Panc1 (cell line): Measurements from ENCODE around the gene FBXO30. TPM values are rescaled to one million over a fixed set of nuclear protein-coding genes. Genes with fewer than 3 reads are reported as not detected.

Experiments
- ATAC-seq: fragments of 200-7000 bp; cut with Tn5 transposase; 2 replicates; pipeline ENCODE4 v1.9.1; 2020; ENCODE audit warnings: mild to moderate bottlenecking, moderate library complexity
- BruUV-seq: library from RNA; stranded (reverse); fragments of 400-500 nt; replicated peaks from 2 replicates; lab custom pipeline; 2021; lab: Mats Ljungman, UMichigan
- CTCF ChIA-PET: fragments of 300-600 bp; sonication (Branson Sonifier 250); formaldehyde crosslinking; loops from one replicate; lab custom pipeline; 2022; ENCODE audit warnings: antibody characterized with exemption; lab: Charles Lee
- POLR2A ChIA-PET: fragments of 300-600 bp; sonication (Branson Sonifier 250); formaldehyde crosslinking; loops from one replicate; lab custom pipeline; 2022; ENCODE audit warnings: antibody characterized with exemption; lab: Charles Lee
- DNase-seq: peaks from one replicate; pipeline ENCODE4 v3.0.0-alpha.2; 2010; ENCODE audit warnings: low read depth, low spot score
- H3K27ac ChIP-seq: 2 replicates; pipeline ENCODE4 v1.5.1; 2011; ENCODE audit warnings: mild to moderate bottlenecking, low read length, inconsistent platforms
- H3K27me3 ChIP-seq: fragments of 200-500 bp; sonication (Bioruptor generic); 2 replicates; pipeline ENCODE4 v1.6.0; 2014; ENCODE audit warnings: low read length, inconsistent platforms; ENCODE audit not compliant: control insufficient read depth, insufficient read depth
- H3K36me3 ChIP-seq: fragments of 200-500 bp; sonication (Bioruptor generic); 2 replicates; pipeline ENCODE4 v1.5.1; 2014; ENCODE audit warnings: inconsistent platforms, mild to moderate bottlenecking, low read length, moderate library complexity; ENCODE audit not compliant: control insufficient read depth, insufficient read depth
- H3K4me1 ChIP-seq: 2 replicates; pipeline ENCODE4 v1.5.1; 2011; ENCODE audit warnings: inconsistent platforms, mild to moderate bottlenecking, low read length, moderate library complexity; ENCODE audit not compliant: control insufficient read depth, insufficient read depth
- H3K4me3 ChIP-seq, 2 experiments: 2 replicates each; pipeline ENCODE4 v1.5.1; 2011 to 2012; ENCODE audit warnings: low read depth in 2 of 2, low read length in 2 of 2, mild to moderate bottlenecking in 2 of 2, inconsistent platforms in 1 of 2, moderate library complexity in 1 of 2
- H3K9me3 ChIP-seq: fragments of 200-500 bp; sonication (Bioruptor generic); 2 replicates; pipeline ENCODE4 v1.5.1; 2014; ENCODE audit warnings: low read depth, mild to moderate bottlenecking, inconsistent platforms, low read length, moderate library complexity; ENCODE audit not compliant: control insufficient read depth, insufficient read depth
- POLR2AphosphoS5 ChIP-seq: IDR thresholded peaks from 2 replicates; pipeline ENCODE4 v1.6.1; 2012; ENCODE audit warnings: mild to moderate bottlenecking, low read depth, low read length, moderate library complexity
- SIN3A ChIP-seq: IDR thresholded peaks from 2 replicates; pipeline ENCODE4 v1.6.1; 2012; ENCODE audit warnings: low read depth, mild to moderate bottlenecking, low read length, moderate library complexity, borderline replicate concordance; ENCODE audit not compliant: insufficient read depth
- TCF7L2 ChIP-seq: IDR thresholded peaks from 2 replicates; pipeline ENCODE4 v1.6.1; 2011; ENCODE audit warnings: mild to moderate bottlenecking, low read depth, low read length, inconsistent platforms
- in situ Hi-C: cut with HindIII; loops from 2 replicates; pipeline ENCODE4 v1.10.0; 2016; ENCODE audit warnings: low sequenced_read_pairs, low pct_unique_long_range_greater_than_20kb
- intact Hi-C: fragments of 100-400 bp; cut with micrococcal nuclease; formaldehyde crosslinking; loops from one replicate; pipeline ENCODE4 v1.10.0; 2022; ENCODE audit not compliant: unreplicated experiment
- total RNA-seq: library from RNA; stranded (reverse); gene quantifications from one replicate; pipeline ENCODE4 v1.2.1, GENCODE V29; 2021; ENCODE audit not compliant: unreplicated experiment
- TF ChIP-seq, protein P1 (sequence below): fragments of 450-650 bp; IDR thresholded peaks from 2 replicates; pipeline ENCODE4 v1.5.1; 2017; ENCODE audit warnings: mild to moderate bottlenecking
- TF ChIP-seq, protein P2 (sequence below), 2 experiments: IDR thresholded peaks; 2 replicates each; pipeline ENCODE4 v1.6.1; 2011 to 2012; ENCODE audit warnings: low read depth in 2 of 2, control low read depth in 1 of 2, low read length in 1 of 2, mild to moderate bottlenecking in 1 of 2, moderate library complexity in 1 of 2; ENCODE audit not compliant: insufficient read depth in 1 of 2

FBXO30 gene
- total RNA-seq, 1 experiment from 2014 or later, result 9.5 TPM

DNA sequence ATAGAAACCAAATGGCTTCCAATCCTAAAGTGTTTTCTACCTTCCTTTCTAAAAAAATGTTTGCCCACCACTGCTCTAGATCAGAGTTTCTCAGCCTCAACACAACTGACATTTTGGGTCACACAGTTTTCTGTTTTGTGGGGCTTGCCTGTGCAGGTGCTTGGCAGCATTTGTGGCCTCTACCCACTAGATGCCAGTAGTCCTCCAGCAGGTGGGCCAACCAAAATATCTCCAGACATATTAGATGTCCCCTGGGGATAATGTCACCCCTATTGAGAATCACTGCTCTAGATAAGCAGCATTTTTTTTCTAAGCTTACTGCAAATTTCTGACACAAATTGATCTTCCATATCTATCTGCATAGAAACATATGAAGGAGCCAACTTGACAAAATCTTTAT is 53.0 kb downstream of the FBXO30 start:
- Histone ChIP-seq H3K36me3 (no peaks in the 10 kb centered on the region), H3K27me3 (no peaks in the 10 kb centered on the region; the same call in 1 of the 2 replicates), H3K4me1 (no peaks in the 10 kb centered on the region), H3K27ac (no peak overlapping the region), H3K4me3 (no peak overlapping the region), H3K9me3 (no peaks in the 10 kb centered on the region)
- no peak for TF ChIP-seq TCF7L2
- TF ChIP-seq, protein P1, sequence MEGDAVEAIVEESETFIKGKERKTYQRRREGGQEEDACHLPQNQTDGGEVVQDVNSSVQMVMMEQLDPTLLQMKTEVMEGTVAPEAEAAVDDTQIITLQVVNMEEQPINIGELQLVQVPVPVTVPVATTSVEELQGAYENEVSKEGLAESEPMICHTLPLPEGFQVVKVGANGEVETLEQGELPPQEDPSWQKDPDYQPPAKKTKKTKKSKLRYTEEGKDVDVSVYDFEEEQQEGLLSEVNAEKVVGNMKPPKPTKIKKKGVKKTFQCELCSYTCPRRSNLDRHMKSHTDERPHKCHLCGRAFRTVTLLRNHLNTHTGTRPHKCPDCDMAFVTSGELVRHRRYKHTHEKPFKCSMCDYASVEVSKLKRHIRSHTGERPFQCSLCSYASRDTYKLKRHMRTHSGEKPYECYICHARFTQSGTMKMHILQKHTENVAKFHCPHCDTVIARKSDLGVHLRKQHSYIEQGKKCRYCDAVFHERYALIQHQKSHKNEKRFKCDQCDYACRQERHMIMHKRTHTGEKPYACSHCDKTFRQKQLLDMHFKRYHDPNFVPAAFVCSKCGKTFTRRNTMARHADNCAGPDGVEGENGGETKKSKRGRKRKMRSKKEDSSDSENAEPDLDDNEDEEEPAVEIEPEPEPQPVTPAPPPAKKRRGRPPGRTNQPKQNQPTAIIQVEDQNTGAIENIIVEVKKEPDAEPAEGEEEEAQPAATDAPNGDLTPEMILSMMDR, result peak; percentile 19; the same call in 1 of the 2 replicates
- TF ChIP-seq POLR2AphosphoS5, result no peak
- CTCF ChIA-PET, result no interaction called here
- in situ Hi-C loops, result no loop called here
- BruUV-seq, result no TSS peak
- DNase-seq (no peak), ATAC-seq (no peak)
- POLR2A ChIA-PET, result no interaction called here
- intact Hi-C loops, result no loop called here

DNA sequence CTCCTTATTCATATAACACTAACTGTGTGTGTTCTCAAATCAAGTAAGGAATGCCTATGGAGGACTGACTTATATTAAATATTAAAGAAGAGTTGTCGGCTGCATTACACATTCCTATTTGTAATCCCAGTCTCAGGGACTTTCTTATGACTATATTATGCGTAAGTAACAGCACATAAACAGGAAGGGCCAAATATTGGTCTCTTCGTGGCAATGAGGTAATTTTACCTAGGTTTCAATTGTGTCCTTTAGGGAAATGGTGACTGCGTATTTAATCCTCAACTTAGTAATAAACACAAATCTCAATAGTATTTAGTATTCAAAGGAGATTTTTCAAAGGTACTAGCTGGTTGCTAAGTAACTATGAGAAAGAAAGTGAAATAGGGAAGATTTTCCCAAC is 56.5 kb downstream of the FBXO30 start:
- TF ChIP-seq SIN3A, result no peak
- TF ChIP-seq, protein P2, sequence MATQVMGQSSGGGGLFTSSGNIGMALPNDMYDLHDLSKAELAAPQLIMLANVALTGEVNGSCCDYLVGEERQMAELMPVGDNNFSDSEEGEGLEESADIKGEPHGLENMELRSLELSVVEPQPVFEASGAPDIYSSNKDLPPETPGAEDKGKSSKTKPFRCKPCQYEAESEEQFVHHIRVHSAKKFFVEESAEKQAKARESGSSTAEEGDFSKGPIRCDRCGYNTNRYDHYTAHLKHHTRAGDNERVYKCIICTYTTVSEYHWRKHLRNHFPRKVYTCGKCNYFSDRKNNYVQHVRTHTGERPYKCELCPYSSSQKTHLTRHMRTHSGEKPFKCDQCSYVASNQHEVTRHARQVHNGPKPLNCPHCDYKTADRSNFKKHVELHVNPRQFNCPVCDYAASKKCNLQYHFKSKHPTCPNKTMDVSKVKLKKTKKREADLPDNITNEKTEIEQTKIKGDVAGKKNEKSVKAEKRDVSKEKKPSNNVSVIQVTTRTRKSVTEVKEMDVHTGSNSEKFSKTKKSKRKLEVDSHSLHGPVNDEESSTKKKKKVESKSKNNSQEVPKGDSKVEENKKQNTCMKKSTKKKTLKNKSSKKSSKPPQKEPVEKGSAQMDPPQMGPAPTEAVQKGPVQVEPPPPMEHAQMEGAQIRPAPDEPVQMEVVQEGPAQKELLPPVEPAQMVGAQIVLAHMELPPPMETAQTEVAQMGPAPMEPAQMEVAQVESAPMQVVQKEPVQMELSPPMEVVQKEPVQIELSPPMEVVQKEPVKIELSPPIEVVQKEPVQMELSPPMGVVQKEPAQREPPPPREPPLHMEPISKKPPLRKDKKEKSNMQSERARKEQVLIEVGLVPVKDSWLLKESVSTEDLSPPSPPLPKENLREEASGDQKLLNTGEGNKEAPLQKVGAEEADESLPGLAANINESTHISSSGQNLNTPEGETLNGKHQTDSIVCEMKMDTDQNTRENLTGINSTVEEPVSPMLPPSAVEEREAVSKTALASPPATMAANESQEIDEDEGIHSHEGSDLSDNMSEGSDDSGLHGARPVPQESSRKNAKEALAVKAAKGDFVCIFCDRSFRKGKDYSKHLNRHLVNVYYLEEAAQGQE (IDR thresholded peaks at IDR 0.05; ENCODE audit: insufficient read depth in 1 of 2, low read depth in 2 of 2, low read length in 1 of 2), result no peak
- no peak for TF ChIP-seq POLR2AphosphoS5
- TF ChIP-seq TCF7L2, result no peak
- TF ChIP-seq, protein P1, result no peak
- Histone ChIP-seq H3K27me3 (no peaks in the 10 kb centered on the region; the same call in 1 of the 2 replicates), H3K27ac (no peak overlapping the region), H3K36me3 (no peaks in the 10 kb centered on the region), H3K4me1 (no peaks in the 10 kb centered on the region), H3K9me3 (no peaks in the 10 kb centered on the region), H3K4me3 (no peak overlapping the region)
- in situ Hi-C loops (no loop called here), intact Hi-C loops (no loop called here)
- ATAC-seq (no peak), DNase-seq (no peak)
- POLR2A ChIA-PET, result no interaction called here
- no TSS peak for BruUV-seq
- CTCF ChIA-PET, result no interaction called here
